Fibroblast of mammary gland (primary cell): ENCODE measurements around the gene ZNHIT1.

Experiments
- DNase-seq: peaks from one replicate; pipeline ENCODE4 v3.0.0-alpha.2; 2010; ENCODE audit warnings: low read depth
- H3K4me3 ChIP-seq: 2 replicates; pipeline ENCODE4 v1.5.1; 2011; ENCODE audit warnings: low read depth, mild to moderate bottlenecking, low read length, moderate library complexity; ENCODE audit not compliant: control insufficient read depth
- CTCF ChIP-seq: conservative IDR thresholded peaks from 2 replicates; pipeline ENCODE4 v1.5.1; 2011; ENCODE audit warnings: low read depth, low read length, inconsistent platforms; ENCODE audit not compliant: control insufficient read depth, insufficient read depth

ZNHIT1 gene

GRCh38 chr7:101265622-101266516 lies 47.9 kb downstream of the ZNHIT1 start:
- DNase-seq: no peak

DNA sequence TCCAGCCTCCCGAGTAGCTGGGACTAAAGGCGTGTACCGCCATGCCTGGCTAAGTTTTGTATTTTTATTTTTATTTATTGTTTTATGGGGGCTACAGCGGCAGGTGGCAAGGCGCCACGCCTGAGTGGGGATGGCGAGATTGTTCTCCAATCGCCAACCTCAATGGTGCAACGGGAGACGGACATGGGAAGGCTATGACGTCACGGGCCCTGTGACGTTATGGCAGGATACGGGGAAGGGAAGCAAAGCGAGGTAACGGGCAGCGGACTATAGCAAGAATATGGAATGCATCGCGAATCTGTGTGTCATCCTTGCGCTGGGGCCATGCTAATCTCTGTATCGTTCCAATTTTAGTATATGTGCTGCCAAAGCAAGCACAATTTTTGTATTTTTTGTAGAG lies 51.7 kb downstream of the ZNHIT1 start:
- no peak for TF ChIP-seq CTCF
- no peak overlapping the region for H3K4me3 ChIP-seq
- no peak for DNase-seq

More at GRCh38 chr7:101265622-101266516, 47.9 kb downstream of the ZNHIT1 start:
- no peak for TF ChIP-seq CTCF
- no peak overlapping the region for H3K4me3 ChIP-seq

DNA sequence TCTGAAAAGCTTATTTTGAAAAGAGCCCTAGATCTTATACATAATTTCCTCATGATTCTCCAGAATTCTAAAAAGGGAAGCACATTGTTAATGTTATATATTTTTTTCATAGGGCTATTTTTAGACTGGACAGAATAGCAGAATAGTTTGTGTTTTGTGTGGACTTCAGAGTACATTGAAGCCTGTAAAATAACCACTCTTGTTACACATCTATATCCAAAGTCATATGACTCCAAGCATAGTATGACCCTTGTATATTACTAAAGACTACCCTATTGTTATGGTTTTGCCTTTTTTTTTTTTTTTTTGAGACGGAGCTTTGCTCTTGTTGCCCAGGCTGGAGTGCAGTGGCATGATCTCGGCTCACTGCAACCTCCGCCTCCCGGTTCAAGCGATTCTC lies 53.1 kb downstream of the ZNHIT1 start:
- TF ChIP-seq CTCF: no peak
- no peak for DNase-seq
- H3K4me3 ChIP-seq: no peak overlapping the region

GRCh38 chr7:101273206-101273605 lies 55.2 kb downstream of the ZNHIT1 start:
- no peak overlapping the region for H3K4me3 ChIP-seq
- TF ChIP-seq CTCF: no peak
- no peak for DNase-seq
